A549 treated with CpdA at 1 μM for 4 hours (cell line): ENCODE results near the gene PLK5. TPM values are rescaled to one million over a fixed set of nuclear protein-coding genes. Genes with fewer than 3 reads are reported as not detected.

Experiments used
- total RNA-seq: library from RNA; stranded (reverse); fragments of 200-300 nt; extraction: Qiagen RNA extraction; gene quantifications from 5 replicates; pipeline ENCODE4 v1.2.3, GENCODE V29; 2022; ENCODE audit warnings: low read depth

PLK5 gene, protein sequence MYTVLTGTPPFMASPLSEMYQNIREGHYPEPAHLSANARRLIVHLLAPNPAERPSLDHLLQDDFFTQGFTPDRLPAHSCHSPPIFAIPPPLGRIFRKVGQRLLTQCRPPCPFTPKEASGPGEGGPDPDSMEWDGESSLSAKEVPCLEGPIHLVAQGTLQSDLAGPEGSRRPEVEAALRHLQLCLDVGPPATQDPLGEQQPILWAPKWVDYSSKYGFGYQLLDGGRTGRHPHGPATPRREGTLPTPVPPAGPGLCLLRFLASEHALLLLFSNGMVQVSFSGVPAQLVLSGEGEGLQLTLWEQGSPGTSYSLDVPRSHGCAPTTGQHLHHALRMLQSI
- not detected in 5 replicates for total RNA-seq

DNA sequence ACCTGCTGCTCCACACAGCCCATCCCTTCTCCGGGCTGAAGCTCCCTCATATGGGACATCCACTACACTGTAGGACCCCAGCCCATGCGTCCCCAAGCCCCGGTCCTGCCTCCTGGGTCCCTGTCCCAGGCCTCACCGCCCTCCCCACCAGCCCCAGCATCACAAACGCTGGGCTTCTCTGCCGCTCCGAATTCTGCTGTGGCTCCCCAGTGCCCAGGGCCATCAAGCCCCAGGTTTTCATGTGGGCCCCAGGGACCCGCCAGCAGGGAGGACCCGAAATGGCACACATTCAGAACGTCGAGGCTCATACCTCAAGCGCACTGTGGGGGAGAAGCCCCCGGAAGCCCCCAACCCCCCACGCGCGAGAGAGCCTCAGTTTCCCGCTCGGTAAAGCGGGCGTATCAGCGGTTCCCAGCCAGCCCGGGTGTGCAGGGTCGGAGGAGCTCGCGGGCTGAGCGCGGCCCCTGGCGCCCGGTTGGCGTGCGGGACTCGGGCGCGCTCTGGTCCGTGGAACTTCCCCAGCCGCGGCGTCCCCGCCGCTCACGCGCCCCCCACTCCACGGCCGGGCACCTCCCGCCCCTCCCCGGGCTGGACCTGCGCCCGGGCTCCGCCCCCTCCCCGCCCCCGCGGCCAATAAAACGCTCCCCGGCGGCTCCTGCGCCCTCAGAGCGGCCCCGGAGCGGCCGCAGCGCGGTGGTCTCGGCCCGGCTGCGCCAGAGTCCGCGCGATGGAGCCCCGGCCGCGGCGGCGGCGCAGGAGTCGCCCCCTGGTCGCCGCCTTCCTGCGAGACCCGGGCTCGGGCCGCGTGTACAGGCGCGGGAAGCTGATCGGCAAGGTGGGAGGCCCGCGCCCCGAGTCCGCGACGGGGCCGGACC lies at the start of gene PLK5:
Gene PLK5, plus strand, starts transcription at position 666 of the 875 bp plus-strand sequence. CDS start 2,920 bp downstream, outside the sequence.

DNA sequence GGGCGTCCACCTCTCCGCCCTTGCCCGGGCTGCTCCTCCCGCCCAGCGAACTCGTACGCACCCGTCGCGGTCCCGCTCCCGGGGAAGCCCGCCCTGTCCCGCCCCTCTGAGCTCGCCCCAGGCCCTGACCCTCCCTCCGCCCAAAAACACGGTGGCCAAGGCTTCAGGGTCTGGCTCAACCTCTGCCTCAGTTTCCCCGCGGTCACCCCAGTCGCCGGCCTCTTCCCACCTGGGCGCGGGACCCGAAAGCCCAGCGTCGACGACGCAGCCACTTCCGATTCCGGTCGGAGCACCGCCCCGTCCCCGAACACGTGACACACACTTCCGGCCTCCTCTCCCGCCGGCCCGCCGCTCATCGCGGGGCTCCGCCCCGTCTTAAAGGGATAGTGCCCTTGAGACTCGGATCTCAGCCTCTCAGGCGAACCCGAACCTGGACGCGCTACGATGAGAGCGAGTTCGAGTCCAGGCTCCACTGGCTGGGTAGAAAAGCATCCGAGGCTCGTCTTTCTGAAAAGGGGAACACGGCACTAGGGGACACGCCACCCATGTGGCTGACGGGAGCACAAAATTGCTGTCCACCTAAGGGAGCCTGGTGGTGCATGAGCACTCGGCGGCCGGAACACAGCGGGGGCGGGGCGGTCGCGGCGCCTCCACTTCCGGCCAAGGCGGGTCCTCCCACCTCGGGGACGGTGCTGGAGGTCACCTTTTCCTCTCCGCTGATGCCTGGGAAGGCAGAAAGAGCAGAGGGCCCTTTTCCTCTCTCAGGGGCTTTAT lies 44.8 kb upstream of the PLK5 start, which contains the start of gene C19orf25:
Gene C19orf25, minus strand, starts transcription at position 282 of the 774 bp plus-strand sequence. CDS start 312 bp downstream, outside the sequence.

DNA sequence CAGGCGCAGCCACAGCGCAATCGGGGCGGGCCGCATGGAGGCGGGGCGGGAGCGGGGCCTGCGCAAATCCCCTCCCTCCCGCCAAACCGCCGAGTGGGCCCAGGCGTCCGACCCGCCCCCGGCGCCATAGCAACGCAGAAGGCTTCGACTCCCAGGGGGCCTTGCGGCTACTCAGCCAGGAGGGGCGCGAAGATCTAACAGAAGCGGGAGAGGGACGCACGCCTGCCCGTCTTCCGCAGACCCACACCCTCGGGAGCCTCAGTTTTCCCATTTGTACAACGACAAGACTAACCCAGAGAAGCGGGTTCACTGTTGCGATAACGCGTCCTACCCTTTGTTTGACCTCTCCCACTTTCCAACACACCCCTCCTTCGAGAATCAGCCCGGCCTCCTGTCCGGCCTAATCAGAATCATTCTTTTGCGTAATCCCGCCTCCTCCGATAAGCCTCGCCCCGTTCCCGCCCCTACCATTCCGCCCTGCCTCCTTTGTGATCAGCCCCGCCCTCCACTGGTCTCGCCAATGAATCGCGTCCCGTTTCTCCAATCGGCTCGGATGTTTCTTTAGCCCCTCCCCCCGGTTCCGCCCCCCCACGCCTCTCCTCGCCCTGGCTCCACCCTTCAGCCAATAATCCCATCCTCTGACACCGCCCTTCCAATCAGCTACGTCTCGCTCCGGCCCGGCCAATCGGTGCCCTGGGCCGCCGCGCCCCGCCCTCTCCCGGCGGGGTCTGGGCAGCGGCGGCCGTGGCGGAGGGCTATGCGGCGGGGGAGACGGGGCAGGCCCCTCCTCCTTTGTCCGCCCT lies 33.4 kb upstream of the PLK5 start, which contains the start of gene PCSK4:
Gene PCSK4, minus strand, starts transcription at position 40 of the 803 bp plus-strand sequence. Its CDS starts 4 bp downstream, at position 36.

DNA sequence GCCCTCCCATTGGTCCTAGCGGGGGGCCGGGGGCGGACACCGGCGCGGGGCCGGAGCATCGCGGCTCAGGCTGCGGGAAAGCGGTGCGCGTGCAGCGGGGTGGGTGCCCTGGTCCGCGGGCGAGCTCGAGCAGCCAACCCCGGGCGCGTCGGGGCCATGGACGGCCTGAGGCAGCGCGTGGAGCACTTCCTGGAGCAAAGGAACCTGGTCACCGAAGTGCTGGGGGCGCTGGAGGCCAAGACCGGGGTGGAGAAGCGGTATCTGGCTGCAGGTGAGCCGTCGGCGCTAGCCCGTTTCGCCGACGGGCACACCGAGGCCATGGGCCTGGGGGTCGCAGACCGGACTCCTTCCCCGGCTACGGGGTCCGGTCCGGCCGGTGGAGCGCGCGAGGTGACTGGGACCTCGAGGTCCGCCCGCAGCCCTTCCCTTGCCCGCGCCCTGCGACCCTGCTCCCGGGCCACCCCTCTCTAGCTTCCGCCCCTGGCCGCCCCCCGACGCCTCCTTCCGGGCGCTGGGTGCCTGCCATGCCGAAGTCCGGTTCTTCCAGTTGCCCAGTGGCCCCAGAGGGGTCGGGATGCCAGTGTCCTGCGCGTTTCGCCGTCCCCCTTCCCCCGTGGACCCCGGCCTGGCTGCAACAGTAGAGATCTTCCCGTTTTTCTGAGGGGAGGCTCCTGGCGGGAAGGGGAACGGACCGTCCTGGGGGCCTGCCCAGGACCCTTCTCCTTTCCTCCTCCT lies 32.6 kb upstream of the PLK5 start, which contains the start of gene REEP6:
Gene REEP6, plus strand, starts transcription at position 68 of the 735 bp plus-strand sequence. Its CDS starts 89 bp downstream, at position 157.

DNA sequence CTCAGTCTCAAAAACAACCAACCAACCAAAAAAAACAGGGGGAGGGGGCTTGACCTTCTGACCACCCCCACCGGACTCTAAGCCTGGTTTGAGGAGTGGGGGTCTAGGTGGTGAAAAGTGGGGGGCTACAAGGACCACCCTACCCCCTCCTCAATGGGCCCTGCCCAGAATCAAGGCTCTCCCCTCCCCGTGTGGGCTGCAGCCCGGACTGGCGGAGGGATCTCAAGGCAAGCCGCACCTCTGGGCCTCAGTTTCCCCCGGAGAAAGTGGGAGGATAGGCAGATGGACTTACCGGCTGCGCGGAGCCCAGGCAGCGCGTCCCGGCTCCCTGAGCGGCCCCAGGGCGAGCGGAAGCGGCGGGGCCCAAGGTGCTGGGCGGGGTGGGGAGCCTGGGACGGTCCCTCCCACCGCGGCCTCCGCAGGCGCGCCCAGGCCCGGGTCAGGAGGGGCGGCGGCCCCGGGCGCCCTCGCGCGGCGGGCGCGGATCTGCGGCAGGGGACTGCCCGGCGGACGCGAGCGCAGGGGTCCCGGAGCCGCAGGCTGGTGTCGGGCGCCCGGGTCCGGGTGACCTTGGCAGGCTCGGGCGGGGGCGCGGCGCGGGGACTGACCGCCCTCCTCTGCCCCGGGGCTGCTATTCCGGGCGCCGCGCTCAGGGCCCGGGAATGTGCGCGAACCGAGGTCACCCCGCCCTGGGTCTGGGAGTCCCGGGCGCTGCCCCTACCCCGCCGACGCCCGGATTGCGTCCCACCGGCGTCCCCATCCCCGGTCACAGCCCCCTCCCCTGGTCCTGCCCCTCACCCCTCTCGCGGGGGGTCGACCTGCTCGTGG lies 11.0 kb upstream of the PLK5 start, which contains the start of gene ADAMTSL5:
Gene ADAMTSL5, minus strand, starts transcription at position 349 of the 828 bp plus-strand sequence. CDS start 2,076 bp downstream, outside the sequence.

DNA sequence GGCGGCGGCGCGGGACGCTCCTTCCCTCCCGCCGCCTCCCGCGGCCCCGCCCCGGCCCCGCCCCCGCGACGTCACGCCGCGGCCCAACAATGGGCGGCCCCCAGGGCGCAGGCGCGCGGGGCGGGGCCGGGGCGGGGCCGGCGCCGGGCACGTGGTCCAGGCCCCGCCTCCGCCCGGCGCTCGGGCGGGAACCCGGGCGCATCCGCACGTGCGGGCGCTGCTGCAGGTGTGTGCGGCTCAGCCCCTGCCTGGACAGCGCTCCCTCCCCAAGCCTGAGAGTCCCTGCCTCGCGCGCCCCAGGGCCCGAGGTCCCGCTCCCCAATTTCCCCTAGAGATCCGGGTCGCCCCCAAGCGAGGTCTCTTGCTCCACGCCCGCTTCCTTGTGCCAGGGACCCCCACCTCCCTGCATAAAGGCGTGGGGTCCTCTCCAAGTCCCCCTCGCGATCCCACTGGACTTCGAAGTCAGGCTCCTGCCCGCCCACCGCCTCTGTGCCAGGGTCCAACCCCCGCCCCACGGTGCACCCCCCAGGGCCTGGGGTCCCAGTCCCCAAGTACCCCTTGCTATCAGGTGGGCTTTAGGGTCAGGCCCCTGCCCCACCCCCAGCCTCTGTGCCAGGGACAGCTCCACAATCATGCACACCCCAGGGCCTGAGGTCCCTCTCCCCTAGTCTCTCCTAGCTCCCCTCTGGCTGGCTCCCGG lies 44.6 kb downstream of the PLK5 start, which contains the start of gene MEX3D:
Gene MEX3D, minus strand, starts transcription at position 6 of the 700 bp plus-strand sequence. CDS start 267 bp downstream, outside the sequence.

Other genes with a start within 250 kb of the PLK5 start
- 46.2 to 97.9 TPM (median 81.9 TPM) in 5 replicates for gene FAM174C, start 248.5 kb upstream of the PLK5 start, total RNA-seq
- 0.98 to 2.3 TPM (median 1.7 TPM) in 5 replicates for gene EFNA2, start 238.2 kb upstream of the PLK5 start, total RNA-seq
- 69.3 to 82.1 TPM (median 71.5 TPM) in 5 replicates for gene NDUFS7, start 140.2 kb upstream of the PLK5 start, total RNA-seq
- 22.6 to 42.2 TPM (median 39.2 TPM) in 5 replicates for gene GAMT, start 122.5 kb upstream of the PLK5 start, total RNA-seq
- 80.7 to 112 TPM (median 102 TPM) in 5 replicates for gene DAZAP1, start 116.5 kb upstream of the PLK5 start, total RNA-seq
- 1,399 to 2,023 TPM (median 1,902 TPM) in 5 replicates for gene RPS15, start 85.7 kb upstream of the PLK5 start, total RNA-seq
- 1.3 to 2.0 TPM (median 1.7 TPM) in 5 replicates for gene APC2, start 74.0 kb upstream of the PLK5 start, total RNA-seq
- gene C19orf25, start 44.9 kb upstream of the PLK5 start, total RNA-seq: 9.6 to 21.2 TPM (median 17.2 TPM) in 5 replicates
- 0.62 to 1.0 TPM (median 0.86 TPM) in 5 replicates for gene PCSK4, start 33.7 kb upstream of the PLK5 start, total RNA-seq
- 3.0 to 5.5 TPM (median 5.3 TPM) in 5 replicates for gene REEP6, start 32.9 kb upstream of the PLK5 start, total RNA-seq
- 2.0 to 3.9 TPM (median 3.2 TPM) in 5 replicates for gene ADAMTSL5, start 11.1 kb upstream of the PLK5 start, total RNA-seq
- gene MEX3D, start 44.2 kb downstream of the PLK5 start, total RNA-seq: 5.7 to 11.9 TPM (median 11.0 TPM) in 5 replicates
- gene MBD3, start 68.8 kb downstream of the PLK5 start, total RNA-seq: 31.7 to 54.9 TPM (median 53.6 TPM) in 5 replicates
- gene UQCR11, start 81.4 kb downstream of the PLK5 start, total RNA-seq: 99.8 to 204 TPM (median 173 TPM) in 5 replicates
- 50.5 to 72.2 TPM (median 68.7 TPM) in 5 replicates for gene TCF3, start 128.5 kb downstream of the PLK5 start, total RNA-seq
- gene ONECUT3, start 229.4 kb downstream of the PLK5 start, total RNA-seq: 0.01 TPM in 2 of 5 replicates, not detected in the others